IMR-90 (cell line): ENCODE data around the gene PRR32. TPM values are rescaled to one million over a fixed set of nuclear protein-coding genes. Genes with fewer than 3 reads are reported as not detected.
A peak's percentile ranks its signal among the peaks of the same experiment; 100 is the strongest.

ENCODE experiments used
- ATAC-seq: fragments of 200-7000 bp; cut with Tn5 transposase; 2 replicates; pipeline ENCODE4 v1.9.1; 2020; ENCODE audit warnings: low read depth, mild to moderate bottlenecking, moderate library complexity
- BruUV-seq: library from RNA; stranded (reverse); fragments of 400-500 nt; replicated peaks from 2 replicates; lab custom pipeline; 2021; lab: Mats Ljungman, UMichigan
- CTCF ChIA-PET: fragments of 300-600 bp; formaldehyde crosslinking; extraction: SDS; loops from one replicate; lab custom pipeline; 2021; ENCODE audit warnings: antibody characterized with exemption; lab: Yijun Ruan, JAX
- POLR2A ChIA-PET: fragments of 300-600 bp; sonication (Branson Sonifier 250); formaldehyde crosslinking; loops from one replicate; lab custom pipeline; 2022; ENCODE audit warnings: antibody characterized with exemption; ENCODE audit not compliant: unreplicated experiment; lab: Charles Lee
- DNase-seq: peaks from one replicate; pipeline ENCODE4 v3.0.0; 2013
- H2AFZ ChIP-seq: replicated peaks from 2 replicates; pipeline ENCODE3; 2013; ENCODE audit warnings: low read length, mild to moderate bottlenecking; ENCODE audit not compliant: poor library complexity
- H2AK5ac ChIP-seq: 2 replicates; pipeline ENCODE4 v1.6.1; 2013; ENCODE audit warnings: low read depth, low read length, inconsistent platforms
- H2AK9ac ChIP-seq: replicated peaks from 2 replicates; pipeline ENCODE3; 2013; ENCODE audit warnings: mild to moderate bottlenecking, low read depth, low read length, moderate library complexity; ENCODE audit not compliant: poor library complexity
- H2BK120ac ChIP-seq: 2 replicates; pipeline ENCODE4 v1.6.1; 2013; ENCODE audit warnings: low read depth, low read length, inconsistent platforms
- H2BK15ac ChIP-seq: 3 replicates; pipeline ENCODE4 v1.6.1; 2013; ENCODE audit warnings: low read depth, low read length, inconsistent platforms
- H2BK20ac ChIP-seq: 2 replicates; pipeline ENCODE4 v1.6.1; 2013; ENCODE audit warnings: low read depth, mild to moderate bottlenecking, inconsistent platforms, low read length, moderate library complexity
- H2BK5ac ChIP-seq: 2 replicates; pipeline ENCODE4 v1.6.1; 2013; ENCODE audit warnings: mild to moderate bottlenecking, low read depth, low read length, inconsistent platforms; ENCODE audit not compliant: poor library complexity, severe bottlenecking
- H3K14ac ChIP-seq: replicated peaks from 2 replicates; pipeline ENCODE4 v1.6.1; 2013; ENCODE audit warnings: low read depth, low read length, inconsistent platforms
- H3K18ac ChIP-seq: 2 replicates; pipeline ENCODE4 v1.6.1; 2013; ENCODE audit warnings: low read depth, low read length, control low read depth
- H3K23ac ChIP-seq: 2 replicates; pipeline ENCODE4 v1.6.1; 2013; ENCODE audit warnings: low read depth, low read length, inconsistent platforms
- H3K27ac ChIP-seq: 2 replicates; pipeline ENCODE4 v1.5.1; 2013; ENCODE audit warnings: mild to moderate bottlenecking, control low read depth, low read length; ENCODE audit not compliant: insufficient read depth
- H3K27me3 ChIP-seq: 2 replicates; pipeline ENCODE4 v1.6.1; 2013; ENCODE audit warnings: low read length; ENCODE audit not compliant: control insufficient read depth, insufficient read depth
- H3K36me3 ChIP-seq: 2 replicates; pipeline ENCODE4 v1.6.1; 2013; ENCODE audit warnings: low read length, mixed read lengths; ENCODE audit not compliant: control insufficient read depth, insufficient read depth
- H3K4ac ChIP-seq: 2 replicates; pipeline ENCODE4 v1.6.1; 2013; ENCODE audit warnings: low read depth, low read length, inconsistent platforms
- H3K4me1 ChIP-seq: 2 replicates; pipeline ENCODE4 v1.6.1; 2013; ENCODE audit warnings: low read length, mixed read lengths; ENCODE audit not compliant: control insufficient read depth, insufficient read depth
- H3K4me2 ChIP-seq: 2 replicates; pipeline ENCODE4 v1.6.1; 2013; ENCODE audit warnings: low read depth, mild to moderate bottlenecking, control low read depth, low read length, moderate library complexity
- H3K4me3 ChIP-seq: 2 replicates; pipeline ENCODE4 v1.5.1; 2013; ENCODE audit warnings: low read depth, mild to moderate bottlenecking, control low read depth, low read length, moderate library complexity; ENCODE audit not compliant: insufficient read depth
- H3K56ac ChIP-seq: 2 replicates; pipeline ENCODE4 v1.6.1; 2013; ENCODE audit warnings: low read length, inconsistent platforms; ENCODE audit not compliant: insufficient read depth; ENCODE audit errors: extremely low read depth
- H3K79me1 ChIP-seq, 2 experiments: 2 replicates each; pipeline ENCODE4 v1.6.1; 2013; ENCODE audit warnings: low read length in 2 of 2, inconsistent platforms in 1 of 2, low read depth in 1 of 2
- H3K9ac ChIP-seq: 2 replicates; pipeline ENCODE4 v1.6.1; 2013; ENCODE audit warnings: low read depth, low read length, control low read depth
- H3K9me1 ChIP-seq: 2 replicates; pipeline ENCODE4 v1.6.1; 2013; ENCODE audit warnings: low read length, inconsistent platforms; ENCODE audit not compliant: insufficient read depth
- H3K9me3 ChIP-seq: 2 replicates; pipeline ENCODE4 v1.6.1; 2013; ENCODE audit warnings: low read length; ENCODE audit not compliant: control insufficient read depth, insufficient read depth
- H4K20me1 ChIP-seq: 2 replicates; pipeline ENCODE4 v1.6.1; 2013; ENCODE audit warnings: low read length, inconsistent platforms; ENCODE audit not compliant: insufficient read depth
- H4K5ac ChIP-seq: 2 replicates; pipeline ENCODE4 v1.6.1; 2013; ENCODE audit warnings: mild to moderate bottlenecking, low read depth, low read length, control low read depth
- H4K8ac ChIP-seq, 2 experiments: 2 replicates each; pipeline ENCODE4 v1.6.1; 2013; ENCODE audit warnings: low read depth in 2 of 2, low read length in 2 of 2, control low read depth in 1 of 2, inconsistent platforms in 1 of 2
- H4K91ac ChIP-seq: 2 replicates; pipeline ENCODE4 v1.6.1; 2013; ENCODE audit warnings: low read depth, low read length, inconsistent platforms; ENCODE audit not compliant: insufficient read depth
- CHD1 ChIP-seq: IDR thresholded peaks from 2 replicates; pipeline ENCODE4 v1.6.1; 2012; ENCODE audit warnings: low read depth, low read length, improper control_type of control experiment
- NFE2L2 ChIP-seq: fragments of 150-350 bp; IDR thresholded peaks from 2 replicates; pipeline ENCODE4 v1.6.1; 2016; ENCODE audit warnings: low read depth, mild to moderate bottlenecking, low read length
- POLR2A ChIP-seq: IDR thresholded peaks from 2 replicates; pipeline ENCODE4 v1.6.1; 2012; ENCODE audit warnings: mild to moderate bottlenecking, low read depth, low read length
- RAD21 ChIP-seq: IDR thresholded peaks from 2 replicates; pipeline ENCODE4 v1.6.1; 2012; ENCODE audit warnings: low read length, improper control_type of control experiment
- WGBS, 2 experiments: methylation state at CpG; one replicate each; pipeline versions ENCODE4 v1.1.5 to v1.1.7; 2013; ENCODE audit warnings: missing lambda C conversion rate in 2 of 2; ENCODE audit not compliant: insufficient read length in 1 of 2; ENCODE audit errors: extremely low coverage in 2 of 2; 5-methylcytosine and 5-hydroxymethylcytosine counted together
- dilution Hi-C: fragments of 300-500 bp; cut with HindIII; formaldehyde crosslinking; loops from one replicate; pipeline ENCODE4 v1.14.3; 2018; ENCODE audit warnings: low sequenced_read_pairs; ENCODE audit not compliant: unreplicated experiment
- in situ Hi-C: fragments of 300-500 bp; cut with MboI; formaldehyde crosslinking; loops from 3 replicates; pipeline ENCODE4 v1.14.3; 2019; ENCODE audit warnings: low sequenced_read_pairs, inconsistent platforms, mixed read lengths
- intact Hi-C: fragments of 100-400 bp; cut with micrococcal nuclease; formaldehyde crosslinking; loops from 2 replicates; pipeline ENCODE4 v1.10.0; 2022
- polyA plus RNA-seq, 3 experiments: library from polyadenylated mRNA; depleted of rRNA; stranded (reverse); fragments of >200 nt; gene quantifications; 2 replicates each; pipeline ENCODE4 v1.2.3, GENCODE V29; 2012; ENCODE audit warnings: low replicate concordance in 1 of 3
- total RNA-seq: library from RNA; depleted of rRNA; stranded (reverse); fragments of >200 nt; gene quantifications from 2 replicates; pipeline ENCODE4 v1.2.3, GENCODE V29; 2012
- TF ChIP-seq, protein P1 (sequence below): conservative IDR thresholded peaks from 2 replicates; pipeline ENCODE4 v1.5.1; 2012; ENCODE audit warnings: mild to moderate bottlenecking, low read depth, low read length, improper control_type of control experiment

The PRR32 gene
- total and polyA plus RNA-seq, 2 of the 4 experiments (the other 2 are of a cell fraction), result not detected

- POLR2A ChIA-PET, result no interaction called here
- intact Hi-C loops, result no loop called here
- CTCF ChIA-PET, result interaction anchor here (1.4 kb wide), 1 partner anchor 24 kb away, joined by 3 read pairs; no protein-coding TSS in a partner anchor
These were observed 49.4 kb upstream of the PRR32 start for GRCh38 chrX:126770179-126770578.

More at GRCh38 chrX:126770179-126770578, 49.4 kb upstream of the PRR32 start:
- H3K4me1 ChIP-seq, result no peaks in the 10 kb centered on the region
- DNase-seq (no peak), ATAC-seq (no peak)
- H4K20me1 ChIP-seq, result no peaks in the 10 kb centered on the region
- H2BK20ac ChIP-seq, result no peak overlapping the region
- in situ Hi-C loops, result no loop called here
- no peak overlapping the region for H4K91ac ChIP-seq
- H3K27me3 ChIP-seq, result no peaks in the 10 kb centered on the region
- no peaks in the 10 kb centered on the region for H3K36me3 ChIP-seq
- no peak overlapping the region for H2AK9ac ChIP-seq
- H3K4me3 ChIP-seq, result no peak overlapping the region
- no peak overlapping the region for H3K23ac ChIP-seq
- H4K5ac ChIP-seq, result no peak overlapping the region
- no peaks in the 10 kb centered on the region for H3K9me1 ChIP-seq
- no peak overlapping the region for H3K4me2 ChIP-seq
- no peaks in the 10 kb centered on the region for H3K79me1 ChIP-seq
- no peak overlapping the region for H3K18ac ChIP-seq
- no TSS peak for BruUV-seq
- no CpG with 5 or more reads among the region's 5 CpGs for WGBS, 2 experiments
- H3K14ac ChIP-seq, result no peak overlapping the region
- H2AK5ac ChIP-seq, result no peak overlapping the region
- no peak overlapping the region for H2AFZ ChIP-seq
- H2BK15ac ChIP-seq, result no peak overlapping the region
- H2BK5ac ChIP-seq, result no peak overlapping the region
- H3K4ac ChIP-seq, result no peak overlapping the region
- TF ChIP-seq POLR2A (no peak), RAD21 (0 out of 2 replicates have a peak, but pooled peaks have one; percentile 18), NFE2L2 (no peak), CHD1 (no peak)
- TF ChIP-seq, protein P1, sequence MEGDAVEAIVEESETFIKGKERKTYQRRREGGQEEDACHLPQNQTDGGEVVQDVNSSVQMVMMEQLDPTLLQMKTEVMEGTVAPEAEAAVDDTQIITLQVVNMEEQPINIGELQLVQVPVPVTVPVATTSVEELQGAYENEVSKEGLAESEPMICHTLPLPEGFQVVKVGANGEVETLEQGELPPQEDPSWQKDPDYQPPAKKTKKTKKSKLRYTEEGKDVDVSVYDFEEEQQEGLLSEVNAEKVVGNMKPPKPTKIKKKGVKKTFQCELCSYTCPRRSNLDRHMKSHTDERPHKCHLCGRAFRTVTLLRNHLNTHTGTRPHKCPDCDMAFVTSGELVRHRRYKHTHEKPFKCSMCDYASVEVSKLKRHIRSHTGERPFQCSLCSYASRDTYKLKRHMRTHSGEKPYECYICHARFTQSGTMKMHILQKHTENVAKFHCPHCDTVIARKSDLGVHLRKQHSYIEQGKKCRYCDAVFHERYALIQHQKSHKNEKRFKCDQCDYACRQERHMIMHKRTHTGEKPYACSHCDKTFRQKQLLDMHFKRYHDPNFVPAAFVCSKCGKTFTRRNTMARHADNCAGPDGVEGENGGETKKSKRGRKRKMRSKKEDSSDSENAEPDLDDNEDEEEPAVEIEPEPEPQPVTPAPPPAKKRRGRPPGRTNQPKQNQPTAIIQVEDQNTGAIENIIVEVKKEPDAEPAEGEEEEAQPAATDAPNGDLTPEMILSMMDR, result 0 out of 2 replicates have a peak, but pooled peaks have one; percentile 23
- dilution Hi-C loops, result no loop called here
- no peak overlapping the region for H3K56ac ChIP-seq
- H4K8ac ChIP-seq, result no peak overlapping the region
- no peak overlapping the region for H3K9ac ChIP-seq
- no peaks in the 10 kb centered on the region for H3K9me3 ChIP-seq
- no peak overlapping the region for H2BK120ac ChIP-seq
- H3K27ac ChIP-seq, result no peak overlapping the region
